ENCODE data around the gene FBN1. TPM values are rescaled to one million over a fixed set of nuclear protein-coding genes. Genes with fewer than 3 reads are reported as not detected.

The FBN1 gene
- total and polyA plus RNA-seq, 4 experiments from 2014 or later: 0.20 to 0.22 TPM; not detected in 2

DNA sequence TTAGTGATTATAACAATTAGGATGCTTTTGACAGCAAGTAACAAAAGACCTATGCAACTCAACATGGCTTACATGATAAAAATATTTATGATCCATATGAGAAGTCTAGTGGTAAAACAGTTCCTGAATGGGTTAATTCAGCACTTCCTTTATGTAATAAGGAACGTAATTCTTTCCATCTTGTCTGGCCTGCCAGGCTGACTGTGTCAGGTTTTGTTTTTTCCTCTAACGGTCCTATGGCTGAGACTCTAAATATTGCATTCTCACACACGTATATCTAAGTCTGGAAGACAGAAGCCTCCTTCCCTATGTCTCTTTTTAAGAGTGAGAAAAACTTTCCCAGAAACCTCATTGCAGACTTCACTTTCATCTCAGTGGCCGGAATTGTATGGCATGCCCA lies 263.6 kb downstream of the FBN1 start:
- Histone ChIP-seq H3K9me3 (ENCODE audit: control insufficient read depth in 1 of 2, low read length in 2 of 2) (no peaks in the 10 kb centered on the region), H3K36me3 (ENCODE audit: insufficient read depth, low read length) (no peaks in the 10 kb centered on the region), H3K4me3 (ENCODE audit: low read length in 2 of 2) (no peak overlapping the region), H3K27me3 (ENCODE audit: insufficient read depth, low read length) (no peaks in the 10 kb centered on the region), H3K4me1 (ENCODE audit: insufficient read depth, low read length) (no peaks in the 10 kb centered on the region), H3K27ac (ENCODE audit: low read depth, low read length) (no peak overlapping the region)
- Mint-ChIP-seq H3K36me3 (no peaks in the 10 kb centered on the region), H3K4me1 (no peaks in the 10 kb centered on the region), H3K4me3 (no peak overlapping the region), H3K9me3 (peaks cover 0 to 2% (median 0%) of the 10 kb centered on the region in 8 donors), H3K27me3 (peaks cover 0 to 9% of the 10 kb centered on the region in 2 donors), H3K27ac (no peak overlapping the region)
- no peak for DNase-seq
- POLR2A ChIA-PET (ENCODE audit: partially characterized antibody): no interaction called here
- CTCF ChIA-PET (ENCODE audit: partially characterized antibody): no interaction called here
- intact Hi-C loops (cut with micrococcal nuclease): no loop called here

DNA sequence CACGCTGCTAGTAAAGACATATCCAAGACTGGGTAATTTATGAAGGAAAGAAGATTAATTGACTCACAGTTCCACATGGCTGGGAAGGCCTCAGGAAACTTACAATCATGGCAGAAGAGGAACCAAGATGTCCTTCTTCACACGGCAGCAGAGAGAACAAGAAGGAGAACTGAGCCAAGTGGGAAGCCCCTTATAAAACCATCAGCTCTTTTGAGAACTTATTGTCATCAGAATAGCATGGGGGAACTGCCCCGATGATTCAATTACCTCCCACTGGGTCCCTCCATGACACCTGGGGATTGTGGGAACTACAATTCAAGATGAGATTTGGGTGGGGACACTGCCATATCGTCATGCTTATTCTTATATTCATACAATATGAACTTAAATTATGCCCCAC lies 265.3 kb downstream of the FBN1 start:
- H3K27ac ChIP-seq (ENCODE audit: low read depth, low read length): no peak overlapping the region
- ChIA-PET CTCF (ENCODE audit: partially characterized antibody) (no interaction called here), POLR2A (ENCODE audit: partially characterized antibody) (no interaction called here)
- no peaks in the 10 kb centered on the region for H3K36me3 ChIP-seq (ENCODE audit: insufficient read depth, low read length)
- Mint-ChIP-seq H3K9me3 (peaks cover 0 to 2% (median 0%) of the 10 kb centered on the region in 8 donors), H3K4me1 (no peaks in the 10 kb centered on the region), H3K27ac (no peak overlapping the region), H3K27me3 (peaks cover 7 to 18% of the 10 kb centered on the region in 2 donors), H3K36me3 (no peaks in the 10 kb centered on the region), H3K4me3 (no peak overlapping the region)
- DNase-seq: no peak
- intact Hi-C loops (cut with micrococcal nuclease): no loop called here
- no peaks in the 10 kb centered on the region for H3K4me1 ChIP-seq (ENCODE audit: insufficient read depth, low read length)
- H3K27me3 ChIP-seq (ENCODE audit: insufficient read depth, low read length): no peaks in the 10 kb centered on the region
- no peak overlapping the region for H3K4me3 ChIP-seq (ENCODE audit: low read length in 2 of 2)
- H3K9me3 ChIP-seq (ENCODE audit: control insufficient read depth in 1 of 2, low read length in 2 of 2): no peaks in the 10 kb centered on the region

DNA sequence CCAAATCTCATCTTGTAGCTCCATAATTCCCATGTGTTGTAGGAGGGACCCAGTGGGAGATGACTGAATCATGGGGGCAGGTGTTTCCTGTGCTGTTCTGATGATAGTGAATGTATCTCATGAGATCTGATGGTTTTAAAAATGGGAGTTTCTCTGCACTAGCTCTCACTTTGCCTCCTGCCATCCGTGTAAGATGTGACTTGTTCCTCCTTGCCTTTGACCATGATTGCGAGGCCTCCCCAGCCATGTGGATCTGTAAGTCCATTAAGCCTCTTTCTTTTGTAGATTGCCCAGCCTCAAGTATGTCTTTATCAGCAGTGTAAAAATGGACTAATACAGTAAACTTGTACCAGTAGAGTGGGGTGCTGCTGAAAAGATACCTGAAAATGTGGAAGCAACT lies 269.7 kb downstream of the FBN1 start:
- no peaks in the 10 kb centered on the region for H3K4me1 Mint-ChIP-seq
- peaks cover 0 to 2% (median 0%) of the 10 kb centered on the region in 8 donors for H3K9me3 Mint-ChIP-seq
- ChIA-PET POLR2A (ENCODE audit: partially characterized antibody) (no interaction called here), CTCF (ENCODE audit: partially characterized antibody) (interaction anchor here (0.9 to 1.4 kb wide), 2 partner anchors 11 to 22 kb away, joined by 3 to 4 read pairs; no protein-coding TSS in a partner anchor)
- H3K36me3 Mint-ChIP-seq: no peaks in the 10 kb centered on the region
- no peaks in the 10 kb centered on the region for H3K27me3 ChIP-seq (ENCODE audit: insufficient read depth, low read length)
- H3K4me3 Mint-ChIP-seq: no peak overlapping the region
- H3K4me3 ChIP-seq (ENCODE audit: low read length in 2 of 2): no peak overlapping the region
- peaks cover 14 to 37% of the 10 kb centered on the region in 2 donors for H3K27me3 Mint-ChIP-seq
- H3K9me3 ChIP-seq (ENCODE audit: control insufficient read depth in 1 of 2, low read length in 2 of 2): no peaks in the 10 kb centered on the region
- no peak overlapping the region for H3K27ac Mint-ChIP-seq
- H3K27ac ChIP-seq (ENCODE audit: low read depth, low read length): no peak overlapping the region
- no peak for DNase-seq
- no peaks in the 10 kb centered on the region for H3K4me1 ChIP-seq (ENCODE audit: insufficient read depth, low read length)
- no peaks in the 10 kb centered on the region for H3K36me3 ChIP-seq (ENCODE audit: insufficient read depth, low read length)
- intact Hi-C loops (cut with micrococcal nuclease): no loop called here

DNA sequence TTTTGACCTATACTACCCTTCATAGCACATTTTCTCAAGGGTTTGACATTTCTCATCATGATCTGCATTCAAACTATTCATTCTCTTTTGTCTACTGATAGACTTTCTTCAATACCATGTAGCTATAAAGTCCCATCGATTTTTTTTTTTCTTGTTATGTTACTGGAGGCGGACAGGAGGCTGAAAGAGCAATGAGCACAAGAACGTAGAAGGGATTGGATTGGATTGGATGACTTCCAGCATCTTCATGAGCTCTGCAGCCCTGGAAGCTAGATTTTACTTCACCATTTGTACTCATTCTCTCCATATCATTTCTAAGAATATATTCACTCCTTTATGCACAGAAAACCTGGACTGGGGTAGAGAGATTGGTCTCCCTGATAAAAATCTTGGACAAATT lies 271.0 kb downstream of the FBN1 start:
- H3K27me3 Mint-ChIP-seq: peaks cover 14 to 39% of the 10 kb centered on the region in 2 donors
- H3K9me3 Mint-ChIP-seq: peaks cover 0 to 2% (median 0%) of the 10 kb centered on the region in 8 donors
- H3K36me3 ChIP-seq (ENCODE audit: insufficient read depth, low read length): no peaks in the 10 kb centered on the region
- no peaks in the 10 kb centered on the region for H3K4me1 ChIP-seq (ENCODE audit: insufficient read depth, low read length)
- no peak overlapping the region for H3K4me3 Mint-ChIP-seq
- no peak for DNase-seq
- no peaks in the 10 kb centered on the region for H3K27me3 ChIP-seq (ENCODE audit: insufficient read depth, low read length)
- ChIA-PET CTCF (ENCODE audit: partially characterized antibody) (interaction anchor here (1.4 kb wide), 1 partner anchor 20 kb away, joined by 4 read pairs; no protein-coding TSS in a partner anchor), POLR2A (ENCODE audit: partially characterized antibody) (no interaction called here)
- no peak overlapping the region for H3K27ac ChIP-seq (ENCODE audit: low read depth, low read length)
- no peak overlapping the region for H3K27ac Mint-ChIP-seq
- H3K9me3 ChIP-seq (ENCODE audit: control insufficient read depth in 1 of 2, low read length in 2 of 2): no peaks in the 10 kb centered on the region
- H3K36me3 Mint-ChIP-seq: no peaks in the 10 kb centered on the region
- no peaks in the 10 kb centered on the region for H3K4me1 Mint-ChIP-seq
- no peak overlapping the region for H3K4me3 ChIP-seq (ENCODE audit: low read length in 2 of 2)
- intact Hi-C loops (cut with micrococcal nuclease): no loop called here

DNA sequence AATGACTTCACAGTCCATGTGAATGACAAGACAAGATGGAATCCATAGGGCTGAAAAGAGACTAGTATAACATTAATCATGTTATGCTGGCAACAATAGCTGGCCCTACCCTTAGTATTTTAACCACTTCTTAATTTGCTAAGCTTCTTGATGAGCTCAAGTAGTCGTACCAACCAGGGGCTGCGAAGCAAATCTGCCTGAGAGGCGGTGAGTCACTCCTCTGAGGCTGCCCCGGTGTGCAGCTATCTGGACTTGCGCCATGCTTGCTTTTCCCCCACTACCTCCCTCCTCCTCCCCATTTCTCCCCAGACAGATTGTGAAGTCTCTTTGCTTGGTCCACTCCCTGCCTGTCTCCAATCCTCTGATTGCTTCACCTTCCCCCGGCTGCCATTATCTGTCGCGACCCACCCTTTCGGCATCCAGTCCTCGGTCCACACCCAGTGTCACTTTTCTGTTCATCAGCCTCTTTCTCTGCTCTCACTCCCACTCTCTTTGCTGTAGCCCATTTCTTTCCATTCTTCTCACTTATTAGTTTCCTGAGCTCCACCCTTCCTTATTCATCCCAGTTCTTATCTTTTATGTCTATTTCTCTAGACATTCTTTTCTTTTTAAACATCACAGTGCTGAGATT lies 271.6 kb downstream of the FBN1 start:
- DNase-seq: no peak

DNA sequence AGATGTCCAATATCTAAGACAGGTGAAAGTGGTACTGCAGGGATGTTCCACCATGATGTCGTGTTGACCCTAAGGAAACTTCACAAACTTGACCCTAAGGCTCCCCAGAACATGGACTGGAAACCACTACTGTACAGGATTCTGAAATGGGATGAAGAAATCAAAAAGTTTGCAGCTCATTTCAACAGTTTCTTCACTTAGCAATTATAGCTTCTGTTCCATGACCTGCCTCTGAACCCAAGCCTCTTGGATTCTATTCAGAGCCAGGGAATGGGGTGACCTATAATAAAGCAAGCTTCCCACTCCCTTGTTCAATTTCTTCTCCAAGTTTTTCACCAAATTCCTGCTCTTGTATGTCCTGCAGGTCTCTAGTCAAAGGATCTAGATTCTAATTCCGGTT lies 273.5 kb downstream of the FBN1 start:
- H3K27ac Mint-ChIP-seq: no peak overlapping the region
- intact Hi-C loops (cut with micrococcal nuclease): no loop called here
- H3K4me3 Mint-ChIP-seq: no peak overlapping the region
- H3K27ac ChIP-seq (ENCODE audit: low read depth, low read length): no peak overlapping the region
- H3K36me3 ChIP-seq (ENCODE audit: insufficient read depth, low read length): no peaks in the 10 kb centered on the region
- no peaks in the 10 kb centered on the region for H3K9me3 ChIP-seq (ENCODE audit: control insufficient read depth in 1 of 2, low read length in 2 of 2)
- CTCF ChIA-PET (ENCODE audit: partially characterized antibody): no interaction called here
- H3K27me3 ChIP-seq (ENCODE audit: insufficient read depth, low read length): no peaks in the 10 kb centered on the region
- no peak overlapping the region for H3K4me3 ChIP-seq (ENCODE audit: low read length in 2 of 2)
- no peak for DNase-seq
- H3K36me3 Mint-ChIP-seq: no peaks in the 10 kb centered on the region
- POLR2A ChIA-PET (ENCODE audit: partially characterized antibody): no interaction called here
- H3K9me3 Mint-ChIP-seq: no peaks in the 10 kb centered on the region
- H3K4me1 ChIP-seq (ENCODE audit: insufficient read depth, low read length): no peaks in the 10 kb centered on the region
- H3K27me3 Mint-ChIP-seq: peaks cover 18 to 38% of the 10 kb centered on the region in 2 donors
- H3K4me1 Mint-ChIP-seq: no peaks in the 10 kb centered on the region

More for the DNA sequence above, 271.6 kb downstream of the FBN1 start:
- POLR2A ChIA-PET (ENCODE audit: partially characterized antibody): no interaction called here
- Mint-ChIP-seq H3K4me1 (no peaks in the 10 kb centered on the region), H3K4me3 (no peak overlapping the region), H3K36me3 (no peaks in the 10 kb centered on the region), H3K9me3 (peaks cover 0 to 2% (median 0%) of the 10 kb centered on the region in 8 donors), H3K27ac (no peak overlapping the region), H3K27me3 (peaks cover 15 to 40% of the 10 kb centered on the region in 2 donors)
- intact Hi-C loops (cut with micrococcal nuclease): no loop called here
- H3K36me3 ChIP-seq (ENCODE audit: insufficient read depth, low read length): no peaks in the 10 kb centered on the region
- no peaks in the 10 kb centered on the region for H3K9me3 ChIP-seq (ENCODE audit: control insufficient read depth in 1 of 2, low read length in 2 of 2)
- no peak overlapping the region for H3K27ac ChIP-seq (ENCODE audit: low read depth, low read length)
- CTCF ChIA-PET (ENCODE audit: partially characterized antibody): no interaction called here
- no peaks in the 10 kb centered on the region for H3K4me1 ChIP-seq (ENCODE audit: insufficient read depth, low read length)
- H3K4me3 ChIP-seq (ENCODE audit: low read length in 2 of 2): no peak overlapping the region
- no peaks in the 10 kb centered on the region for H3K27me3 ChIP-seq (ENCODE audit: insufficient read depth, low read length)

DNA sequence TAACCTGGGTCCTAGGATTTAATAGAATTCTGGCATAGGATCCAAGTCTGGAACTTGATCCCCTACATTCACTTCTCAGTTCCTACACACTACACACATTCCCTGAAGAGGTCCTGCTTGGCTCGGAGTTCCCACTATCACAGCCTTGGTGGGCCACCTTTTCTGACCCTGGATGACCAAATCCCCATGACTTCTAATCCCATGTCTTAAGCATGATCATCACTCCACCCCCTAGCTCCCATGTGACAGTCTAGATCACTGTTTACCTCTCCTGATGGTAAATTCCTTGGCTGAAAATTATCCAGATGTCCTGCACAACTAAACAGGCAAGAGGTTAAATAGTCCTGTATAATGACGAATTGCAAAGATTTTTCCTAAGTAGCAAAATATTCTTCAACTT lies 274.0 kb downstream of the FBN1 start:
- Histone ChIP-seq H3K4me3 (ENCODE audit: low read length in 2 of 2) (no peak overlapping the region), H3K9me3 (ENCODE audit: control insufficient read depth in 1 of 2, low read length in 2 of 2) (no peaks in the 10 kb centered on the region), H3K27me3 (ENCODE audit: insufficient read depth, low read length) (no peaks in the 10 kb centered on the region), H3K27ac (ENCODE audit: low read depth, low read length) (no peak overlapping the region), H3K4me1 (ENCODE audit: insufficient read depth, low read length) (no peaks in the 10 kb centered on the region), H3K36me3 (ENCODE audit: insufficient read depth, low read length) (no peaks in the 10 kb centered on the region)
- no peaks in the 10 kb centered on the region for H3K4me1 Mint-ChIP-seq
- POLR2A ChIA-PET (ENCODE audit: partially characterized antibody): no interaction called here
- intact Hi-C loops (cut with micrococcal nuclease): no loop called here
- no peaks in the 10 kb centered on the region for H3K9me3 Mint-ChIP-seq
- peak overlapping the region in 1 of 7 donors; percentile 81 for H3K27ac Mint-ChIP-seq
- H3K36me3 Mint-ChIP-seq: no peaks in the 10 kb centered on the region
- H3K27me3 Mint-ChIP-seq: peaks cover 18 to 39% of the 10 kb centered on the region in 2 donors
- no peak for DNase-seq
- CTCF ChIA-PET (ENCODE audit: partially characterized antibody): no interaction called here
- H3K4me3 Mint-ChIP-seq: no peak overlapping the region

Measured in CD4-positive, alpha-beta memory T cell (primary cell).